GM12874 (cell line): ENCODE data around the gene COX15.

ENCODE experiments used
- CTCF ChIP-seq: IDR thresholded peaks from 2 replicates; pipeline ENCODE4 v1.5.1; 2011; ENCODE audit warnings: low read depth, mild to moderate bottlenecking, control low read depth, low read length, moderate library complexity; ENCODE audit not compliant: insufficient read depth

Gene COX15

GRCh38 chr10:99754670-99755069 lies 22.7 kb upstream of the COX15 start:
- TF ChIP-seq CTCF, result no peak

GRCh38 chr10:99750641-99751040 lies 18.7 kb upstream of the COX15 start:
- TF ChIP-seq CTCF, result no peak

GRCh38 chr10:99748823-99749451 lies 17.0 kb upstream of the COX15 start:
- no peak for TF ChIP-seq CTCF

- TF ChIP-seq CTCF, result no peak
These were observed 11.9 kb upstream of the COX15 start for GRCh38 chr10:99743841-99744240.

- TF ChIP-seq CTCF, result no peak
These were observed 10.8 kb upstream of the COX15 start for GRCh38 chr10:99742701-99743100.

GRCh38 chr10:99742254-99742653 lies 10.3 kb upstream of the COX15 start:
- TF ChIP-seq CTCF, result no peak

GRCh38 chr10:99740933-99741559 lies 9.1 kb upstream of the COX15 start:
- no peak for TF ChIP-seq CTCF
